Ishikawa (cell line): ENCODE measurements around the gene TRIM43.
"Not testable (repeated sequence)": the region's sequence is repeated elsewhere in the genome, so short reads cannot be mapped to it uniquely, and the experiment has no call there.

Experiments used
- CEBPB ChIP-seq: IDR thresholded peaks from 2 replicates; pipeline ENCODE4 v1.6.1; 2012
- CREB1 ChIP-seq: IDR thresholded peaks from 2 replicates; pipeline ENCODE4 v1.6.1; 2012; ENCODE audit warnings: low read depth
- EGR1 ChIP-seq: IDR thresholded peaks from 2 replicates; pipeline ENCODE4 v1.6.1; 2012
- EP300 ChIP-seq: IDR thresholded peaks from 2 replicates; pipeline ENCODE4 v1.6.1; 2012; ENCODE audit warnings: borderline replicate concordance
- FOXM1 ChIP-seq: IDR thresholded peaks from 2 replicates; pipeline ENCODE4 v1.6.1; 2012; ENCODE audit warnings: low read depth, borderline replicate concordance
- MAX ChIP-seq: IDR thresholded peaks from 2 replicates; pipeline ENCODE4 v1.6.1; 2012
- NFIC ChIP-seq: IDR thresholded peaks from 2 replicates; pipeline ENCODE4 v1.6.1; 2012
- RAD21 ChIP-seq: IDR thresholded peaks from 2 replicates; pipeline ENCODE4 v1.6.1; 2012; ENCODE audit warnings: low read depth
- REST ChIP-seq: IDR thresholded peaks from 2 replicates; pipeline ENCODE4 v1.6.1; 2012; ENCODE audit warnings: low read depth, mild to moderate bottlenecking
- TAF1 ChIP-seq: IDR thresholded peaks from 2 replicates; pipeline ENCODE4 v1.6.1; 2012; ENCODE audit warnings: low read depth, mild to moderate bottlenecking
- TCF12 ChIP-seq: IDR thresholded peaks from 2 replicates; pipeline ENCODE4 v1.6.1; 2012; ENCODE audit warnings: low read depth
- TEAD4 ChIP-seq: IDR thresholded peaks from 2 replicates; pipeline ENCODE4 v1.6.1; 2012
- USF1 ChIP-seq: IDR thresholded peaks from 2 replicates; pipeline ENCODE4 v1.6.1; 2012
- YY1 ChIP-seq: IDR thresholded peaks from 2 replicates; pipeline ENCODE4 v1.6.1; 2012; ENCODE audit warnings: low read depth
- ZBTB7A ChIP-seq: IDR thresholded peaks from 2 replicates; pipeline ENCODE4 v1.6.1; 2012; ENCODE audit warnings: low read depth

Gene TRIM43

GRCh38 chr2:95591701-95592100 is at the start of gene TRIM43:
Gene TRIM43, plus strand, starts transcription at chr2:95592001. Its CDS starts 2,023 bp downstream, at chr2:95594024.
- not testable (repeated sequence) for TF ChIP-seq CEBPB, TAF1, EGR1

GRCh38 chr2:95551055-95551568 is 40.7 kb upstream of the TRIM43 start:
- no peak for TF ChIP-seq CREB1
- TF ChIP-seq YY1 = no peak
- TF ChIP-seq RAD21 = no peak
- no peak for TF ChIP-seq EP300
- TF ChIP-seq MAX = no peak
- TF ChIP-seq FOXM1 = no peak
- no peak for TF ChIP-seq TEAD4
- no peak for TF ChIP-seq TCF12
- no peak for TF ChIP-seq USF1
- no peak for TF ChIP-seq EGR1
- no peak for TF ChIP-seq REST
- TF ChIP-seq NFIC = no peak
- no peak for TF ChIP-seq ZBTB7A

GRCh38 chr2:95552911-95553310 is 38.9 kb upstream of the TRIM43 start:
- no peak for TF ChIP-seq CEBPB
- no peak for TF ChIP-seq CREB1
- no peak for TF ChIP-seq TAF1
- TF ChIP-seq FOXM1 = no peak
- TF ChIP-seq RAD21 = no peak
- TF ChIP-seq REST = no peak
- TF ChIP-seq TCF12 = no peak
- TF ChIP-seq MAX = no peak
- TF ChIP-seq ZBTB7A = no peak
- TF ChIP-seq NFIC = no peak
- no peak for TF ChIP-seq EGR1
- no peak for TF ChIP-seq TEAD4
- TF ChIP-seq USF1 = no peak
- TF ChIP-seq YY1 = no peak
- no peak for TF ChIP-seq EP300

- TF ChIP-seq TEAD4 (no peak), RAD21 (no peak), YY1 (no peak), USF1 (no peak), EP300 (no peak)
Measured at GRCh38 chr2:95569170-95569569, 22.6 kb upstream of the TRIM43 start.

- TF ChIP-seq EGR1 (no peak), FOXM1 (no peak)
Measured at GRCh38 chr2:95573866-95574265, 17.9 kb upstream of the TRIM43 start.

- TF ChIP-seq REST (no peak), TAF1 (no peak), YY1 (no peak), ZBTB7A (no peak), FOXM1 (no peak), USF1 (no peak), CEBPB (no peak), EP300 (no peak), CREB1 (no peak), TCF12 (no peak), TEAD4 (no peak), EGR1 (no peak), RAD21 (no peak)
Measured at GRCh38 chr2:95574506-95574905, 17.3 kb upstream of the TRIM43 start.
